HCT116 (cell line): ENCODE results near the gene ZNF784. TPM values are rescaled to one million over a fixed set of nuclear protein-coding genes. Genes with fewer than 3 reads are reported as not detected.

Experiments used
- ATAC-seq: fragments of 200-7000 bp; cut with Tn5 transposase; 2 replicates; pipeline ENCODE4 v1.9.1; 2020; ENCODE audit warnings: mild to moderate bottlenecking, moderate library complexity
- BruUV-seq: library from RNA; stranded (reverse); fragments of 400-500 nt; replicated peaks from 2 replicates; lab custom pipeline; 2021; lab: Mats Ljungman, UMichigan
- CTCF ChIA-PET: fragments of 300-600 bp; sonication (Branson Sonifier 250); formaldehyde crosslinking; loops from one replicate; lab custom pipeline; 2021; ENCODE audit warnings: antibody characterized with exemption; lab: Charles Lee
- POLR2A ChIA-PET: fragments of 300-600, 350-600 bp; sonication (Branson Sonifier 250); formaldehyde crosslinking; loops from one replicate; lab custom pipeline; 2021; ENCODE audit warnings: antibody characterized with exemption; lab: Charles Lee
- RAD21 ChIA-PET, 2 experiments: fragments of 300-600 bp; sonication (Branson Sonifier 250); formaldehyde crosslinking; loops; one replicate each; lab custom pipeline; 2023; ENCODE audit warnings: low total read pairs in 2 of 2; ENCODE audit not compliant: uncharacterized antibody in 2 of 2, unreplicated experiment in 2 of 2, low non-redundant PET in 1 of 2; lab: Charles Lee
- DNase-seq: peaks from one replicate; pipeline ENCODE4 v3.0.0-alpha.2; 2010; ENCODE audit warnings: low read depth, low spot score
- H2AFZ ChIP-seq: fragments of 200-600 bp; shearing (Covaris generic), sonication (generic); 2 replicates; pipeline ENCODE4 v1.6.1; 2017; ENCODE audit warnings: low read depth, mixed run types, mixed read lengths, antibody characterized with exemption, low read length; ENCODE audit not compliant: poor library complexity, severe bottlenecking
- H3K27ac ChIP-seq: 2 replicates; pipeline ENCODE4 v1.5.1; 2012; ENCODE audit warnings: low read depth, low read length
- H3K27me3 ChIP-seq: fragments of 200-600 bp; sonication (generic); 2 replicates; pipeline ENCODE4 v1.6.1; 2016; ENCODE audit warnings: mixed run types, low read length, mixed read lengths; ENCODE audit not compliant: insufficient read depth
- H3K36me3 ChIP-seq, 2 experiments: fragments of 200-500 bp in 1 of 2; fragments of 200-600 bp in 1 of 2; sonication (Bioruptor generic) in 1 of 2; sonication (generic) in 1 of 2; 2 replicates each; pipeline versions ENCODE4 v1.5.1 to v1.6.1; 2014 to 2016; ENCODE audit warnings: low read length in 2 of 2, inconsistent platforms in 1 of 2, mixed read lengths in 1 of 2, mixed run types in 1 of 2; ENCODE audit not compliant: insufficient read depth in 2 of 2, control insufficient read depth in 1 of 2
- H3K4me1 ChIP-seq, 2 experiments: fragments of 200-600 bp in 1 of 2; sonication (generic) in 1 of 2; 2 replicates each; pipeline versions ENCODE4 v1.5.1 to v1.6.1; 2012 to 2017; ENCODE audit warnings: low read length in 2 of 2, inconsistent platforms in 1 of 2, mild to moderate bottlenecking in 1 of 2, mixed read lengths in 1 of 2, mixed run types in 1 of 2, moderate library complexity in 1 of 2; ENCODE audit not compliant: insufficient read depth in 2 of 2, control insufficient read depth in 1 of 2
- H3K4me2 ChIP-seq: fragments of 200-600 bp; sonication (generic); 2 replicates; pipeline ENCODE4 v1.6.1; 2017; ENCODE audit warnings: mixed run types, low read length, mixed read lengths
- H3K4me3 ChIP-seq, 2 experiments: fragments of 200-600 bp in 1 of 2; sonication (generic) in 1 of 2; replicated peaks in 1 of 2; 2 replicates each; pipeline ENCODE4 v1.5.1; 2011 to 2016; ENCODE audit warnings: low read length in 2 of 2, control low read depth in 1 of 2, low read depth in 1 of 2, mild to moderate bottlenecking in 1 of 2, mixed read lengths in 1 of 2, mixed run types in 1 of 2
- H3K79me2 ChIP-seq: fragments of 200-600 bp; sonication (generic); 2 replicates; pipeline ENCODE4 v1.6.1; 2017; ENCODE audit warnings: mild to moderate bottlenecking, mixed run types, low read length, moderate library complexity, mixed read lengths; ENCODE audit not compliant: insufficient read depth
- H3K9ac ChIP-seq: fragments of 200-600 bp; sonication (generic); 2 replicates; pipeline ENCODE4 v1.6.1; 2016; ENCODE audit warnings: low read length, mixed read lengths
- H3K9me2 ChIP-seq: fragments of 200-600 bp; sonication (generic), shearing (Covaris generic); 2 replicates; pipeline ENCODE4 v1.6.1; 2017; ENCODE audit warnings: mixed run types, mild to moderate bottlenecking, moderate library complexity; ENCODE audit not compliant: insufficient read depth
- H3K9me3 ChIP-seq, 2 experiments: fragments of 200-500 bp in 1 of 2; fragments of 200-600 bp in 1 of 2; sonication (Bioruptor generic) in 1 of 2; sonication (generic) in 1 of 2; 2 replicates each; pipeline ENCODE4 v1.6.1; 2014 to 2017; ENCODE audit warnings: low read length in 2 of 2, mixed read lengths in 2 of 2, inconsistent platforms in 1 of 2, low read depth in 1 of 2, mild to moderate bottlenecking in 1 of 2, mixed run types in 1 of 2, moderate library complexity in 1 of 2; ENCODE audit not compliant: control insufficient read depth in 1 of 2, insufficient read depth in 1 of 2
- H4K20me1 ChIP-seq: fragments of 200-600 bp; sonication (generic), shearing (Covaris generic); 2 replicates; pipeline ENCODE4 v1.6.1; 2017; ENCODE audit warnings: mixed run types, mild to moderate bottlenecking, moderate library complexity; ENCODE audit not compliant: insufficient read depth
- ATF3 ChIP-seq: IDR thresholded peaks from 2 replicates; pipeline ENCODE4 v1.6.1; 2012
- CBX3 ChIP-seq: IDR thresholded peaks from 2 replicates; pipeline ENCODE4 v1.6.1; 2012; ENCODE audit warnings: low read depth
- CTCF ChIP-seq, 3 experiments: fragments of 200-600 bp in 1 of 3; sonication (generic) in 1 of 3; IDR thresholded peaks in 2 of 3; conservative IDR thresholded peaks in 1 of 3; 2 replicates each; pipeline ENCODE4 v1.5.1; 2012 to 2017; ENCODE audit warnings: low read depth in 2 of 3, low read length in 2 of 3, antibody characterized with exemption in 1 of 3, borderline replicate concordance in 1 of 3, control low read depth in 1 of 3, mild to moderate bottlenecking in 1 of 3, mixed read lengths in 1 of 3, mixed run types in 1 of 3, moderate library complexity in 1 of 3; ENCODE audit not compliant: insufficient read depth in 1 of 3
- EGR1 ChIP-seq: IDR thresholded peaks from 2 replicates; pipeline ENCODE4 v1.6.1; 2012; ENCODE audit warnings: low read depth
- ELF1 ChIP-seq: IDR thresholded peaks from 2 replicates; pipeline ENCODE4 v1.6.1; 2012; ENCODE audit warnings: low read depth, borderline replicate concordance
- EZH2 ChIP-seq: fragments of 200-600 bp; sonication (generic); IDR thresholded peaks from 2 replicates; pipeline ENCODE4 v1.6.1; 2017; ENCODE audit warnings: antibody characterized with exemption, mixed run types
- FOSL1 ChIP-seq: IDR thresholded peaks from 2 replicates; pipeline ENCODE4 v1.6.1; 2012; ENCODE audit warnings: low read depth
- JUND ChIP-seq: IDR thresholded peaks from 2 replicates; pipeline ENCODE4 v1.6.1; 2012
- MAX ChIP-seq: IDR thresholded peaks from 2 replicates; pipeline ENCODE4 v1.6.1; 2012
- POLR2A ChIP-seq: IDR thresholded peaks from 2 replicates; pipeline ENCODE4 v1.7.0; 2011; ENCODE audit warnings: borderline replicate concordance; ENCODE audit not compliant: insufficient read depth, insufficient read length; ENCODE audit errors: extremely low read depth
- POLR2AphosphoS5 ChIP-seq: IDR thresholded peaks from 2 replicates; pipeline ENCODE4 v1.6.1; 2011; ENCODE audit warnings: mild to moderate bottlenecking, low read depth, low read length, moderate library complexity
- RAD21 ChIP-seq: IDR thresholded peaks from 2 replicates; pipeline ENCODE4 v1.6.1; 2012; ENCODE audit warnings: low read depth, mild to moderate bottlenecking
- SIN3A ChIP-seq: IDR thresholded peaks from 2 replicates; pipeline ENCODE4 v1.6.1; 2012; ENCODE audit warnings: low read depth
- SRF ChIP-seq: IDR thresholded peaks from 2 replicates; pipeline ENCODE4 v1.6.1; 2012; ENCODE audit warnings: low read depth
- ZBTB33 ChIP-seq: IDR thresholded peaks from 2 replicates; pipeline ENCODE4 v1.6.1; 2011; ENCODE audit warnings: mild to moderate bottlenecking, low read length, moderate library complexity; ENCODE audit not compliant: insufficient replicate concordance; ENCODE audit errors: extremely low read depth
- ZNF274 ChIP-seq: fragments of 200-500 bp; sonication (Bioruptor generic); IDR thresholded peaks from 2 replicates; pipeline ENCODE4 v1.6.1; 2014; ENCODE audit warnings: mild to moderate bottlenecking, low read depth, low read length, inconsistent platforms
- intact Hi-C: fragments of 100-400 bp; cut with micrococcal nuclease; formaldehyde crosslinking; loops from 2 replicates; pipeline ENCODE4 v1.10.0; 2022
- total RNA-seq: library from RNA; stranded (reverse); gene quantifications from one replicate; pipeline ENCODE4 v1.2.1, GENCODE V29; 2021; ENCODE audit not compliant: unreplicated experiment

Gene ZNF784
- total RNA-seq, 1 experiment from 2014 or later: 5.3 TPM

DNA sequence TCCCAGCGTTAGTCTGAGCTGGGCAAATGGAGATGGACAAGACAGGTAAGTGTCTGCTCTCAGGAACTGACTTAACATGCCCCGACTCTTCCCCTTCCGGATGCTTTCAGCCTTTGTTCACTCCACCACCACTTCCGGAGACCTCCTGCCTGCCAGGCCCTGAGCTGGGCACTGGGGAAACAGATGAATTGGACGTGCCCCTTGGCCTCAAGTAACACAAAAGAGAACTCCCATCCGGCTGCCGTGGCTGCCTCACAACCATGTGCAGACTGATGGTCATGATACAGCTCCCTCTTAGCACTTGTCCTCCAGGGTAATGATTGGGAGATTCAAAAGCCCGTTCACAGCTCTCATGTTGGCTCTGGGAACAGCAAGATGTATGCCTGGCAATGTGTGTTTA is 6.9 kb downstream of the ZNF784 start (continued):
- TF ChIP-seq ZBTB33 (no peak), SIN3A (no peak), EGR1 (no peak)

- H3K27ac ChIP-seq: no peak overlapping the region
- ATAC-seq (no peak), DNase-seq (no peak)
- H3K4me3 ChIP-seq: no peak overlapping the region
- H3K9ac ChIP-seq: no peak overlapping the region
- H3K79me2 ChIP-seq: peaks cover under 1% of the 10 kb centered on the region; the same call in 1 of the 2 replicates
- H3K9me3 ChIP-seq: no peaks in the 10 kb centered on the region
- intact Hi-C loops: no loop called here
- no peak overlapping the region for H2AFZ ChIP-seq
- no peak overlapping the region for H3K4me2 ChIP-seq
- no peaks in the 10 kb centered on the region for H3K9me2 ChIP-seq
- RAD21 ChIA-PET: no interaction called here
- peaks cover 0 to 6% of the 10 kb centered on the region in 2 experiments; a peak in 2 of 4 replicates for H3K36me3 ChIP-seq
- TF ChIP-seq POLR2AphosphoS5: no peak
- TF ChIP-seq FOSL1: no peak
- no peak for TF ChIP-seq ZNF274
- TF ChIP-seq JUND: no peak
- no peak for TF ChIP-seq ZBTB33
- no peak for TF ChIP-seq SIN3A
- no peak for TF ChIP-seq SRF
- TF ChIP-seq MAX: no peak
- no peak for TF ChIP-seq ELF1
- TF ChIP-seq CBX3: no peak
- TF ChIP-seq POLR2A: no peak
- TF ChIP-seq ATF3: no peak
- TF ChIP-seq EZH2: no peak
- no peak for TF ChIP-seq EGR1
- TF ChIP-seq CTCF (IDR thresholded peaks at IDR 0.05 in 2 of 3, conservative IDR thresholded peaks at IDR 0.05 in 1 of 3; ENCODE audit: borderline replicate concordance in 1 of 3, insufficient read depth in 1 of 3, low read depth in 2 of 3, low read length in 2 of 3): no peak
- no peak for TF ChIP-seq RAD21
- H4K20me1 ChIP-seq: no peaks in the 10 kb centered on the region
- CTCF ChIA-PET: no interaction called here
- no peaks in the 10 kb centered on the region for H3K4me1 ChIP-seq
- no TSS peak for BruUV-seq
- POLR2A ChIA-PET: no interaction called here
- no peaks in the 10 kb centered on the region for H3K27me3 ChIP-seq
Observed at GRCh38 chr19:55616395-55616875, 7.9 kb downstream of the ZNF784 start.
